Measurements from ENCODE around the gene MCM3.

- TF ChIP-seq CTCF (IDR thresholded peaks at IDR 0.05) (no peak), POLR2A (IDR thresholded peaks at IDR 0.05) (no peak)
Measured at GRCh38 chr6:52253494-52253893, 31.0 kb downstream of the MCM3 start.
